Effector memory CD4-positive, alpha-beta T cell (primary cell): ENCODE data around the gene MSH6.
A peak's percentile ranks its signal among the peaks of the same experiment; 100 is the strongest.

Experiments
- DNase-seq, 3 donors: peaks; one replicate each; pipeline ENCODE4 v3.0.0-alpha.2; 2020
- H3K27ac ChIP-seq: 2 replicates; pipeline ENCODE4 v1.7.0; 2013; ENCODE audit warnings: mild to moderate bottlenecking, low read length, moderate library complexity; ENCODE audit not compliant: insufficient read depth, poor library complexity, severe bottlenecking
- H3K27me3 ChIP-seq: replicated peaks from 2 replicates; pipeline ENCODE4 v1.7.0; 2013; ENCODE audit warnings: mild to moderate bottlenecking, low read length; ENCODE audit not compliant: insufficient read depth, control insufficient read depth, poor library complexity, severe bottlenecking
- H3K36me3 ChIP-seq: 2 replicates; pipeline ENCODE4 v1.7.0; 2013; ENCODE audit warnings: mild to moderate bottlenecking, low read length, moderate library complexity; ENCODE audit not compliant: control insufficient read depth, insufficient read depth
- H3K4me1 ChIP-seq: 2 replicates; pipeline ENCODE4 v1.7.0; 2013; ENCODE audit warnings: low read length, mild to moderate bottlenecking; ENCODE audit not compliant: control insufficient read depth, insufficient read depth, poor library complexity, severe bottlenecking
- H3K4me3 ChIP-seq: 2 replicates; pipeline ENCODE4 v1.7.0; 2013; ENCODE audit warnings: low read length, low read depth, mild to moderate bottlenecking; ENCODE audit not compliant: insufficient read depth, poor library complexity, severe bottlenecking
- H3K9me3 ChIP-seq: 2 replicates; pipeline ENCODE4 v1.7.0; 2013; ENCODE audit warnings: mild to moderate bottlenecking, low read length, moderate library complexity; ENCODE audit not compliant: control insufficient read depth

Gene MSH6

DNA sequence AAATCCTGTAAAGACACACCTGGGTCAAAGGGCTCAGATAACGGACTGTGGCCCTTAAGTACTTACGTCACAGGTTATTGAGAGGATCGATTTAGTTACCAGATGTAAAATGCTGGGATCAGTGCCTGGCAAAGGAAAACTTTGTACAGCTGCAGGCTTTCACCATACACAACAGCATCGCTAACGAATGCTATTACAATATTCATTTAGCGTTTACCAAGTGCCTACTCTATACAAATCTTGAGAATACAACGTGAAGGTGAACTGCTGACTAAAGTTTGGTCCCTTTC, 619 bp upstream of the MSH6 start:
- no peak for DNase-seq
- H3K9me3 ChIP-seq, result no peaks in the 10 kb centered on the region

DNA sequence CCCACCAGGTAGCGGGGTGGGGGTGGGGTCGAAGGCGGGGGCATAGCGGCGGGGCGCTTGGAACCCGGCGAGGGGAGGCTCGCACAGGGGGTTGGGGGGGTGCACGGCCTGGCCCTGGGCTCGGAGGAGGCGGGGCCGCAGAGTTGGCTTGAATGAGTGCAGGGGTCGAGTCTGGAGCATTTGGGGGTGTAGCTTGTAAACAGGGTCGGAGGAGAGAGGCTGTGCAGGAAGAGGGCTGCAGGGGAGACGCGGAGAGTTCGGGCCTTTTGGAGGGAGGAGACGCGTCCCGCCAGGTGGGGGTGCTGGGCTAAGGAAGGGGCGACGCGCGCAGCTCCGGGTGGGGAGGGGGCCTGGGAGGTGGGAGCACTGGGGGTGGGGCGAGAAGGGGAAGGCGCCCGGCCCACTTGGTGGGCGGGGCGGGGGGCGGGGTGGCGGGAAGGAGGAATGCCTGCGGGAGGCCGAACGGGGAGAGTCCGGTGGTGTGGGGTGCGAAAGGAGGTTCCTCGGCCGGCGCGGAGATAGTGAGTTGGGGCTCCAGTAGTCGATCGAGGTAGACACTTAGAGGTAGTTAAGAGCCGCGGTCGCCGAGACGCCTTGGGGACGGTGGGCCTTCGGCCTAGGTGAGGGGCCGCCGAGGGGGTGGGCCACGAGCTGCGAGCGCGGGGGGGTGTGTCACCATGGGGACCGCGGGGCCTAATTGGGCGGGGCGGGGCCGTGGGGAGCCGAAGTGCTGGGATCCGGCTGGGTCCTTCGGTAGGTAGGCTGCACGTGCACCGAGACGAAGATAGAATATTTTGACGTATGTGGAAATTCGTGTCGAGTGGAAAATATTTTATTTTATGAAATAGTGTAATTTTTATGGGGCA, 774 bp downstream of the MSH6 start:
- peak overlapping the region; percentile 86 for H3K27ac ChIP-seq
- no peaks in the 10 kb centered on the region for H3K27me3 ChIP-seq
- peaks cover 10% of the 10 kb centered on the region for H3K4me1 ChIP-seq
- no peaks in the 10 kb centered on the region for H3K36me3 ChIP-seq
- peak overlapping the region; percentile 98 for H3K4me3 ChIP-seq
- H3K9me3 ChIP-seq, result no peaks in the 10 kb centered on the region
- peak; percentile 56 to 67 (median 64) for DNase-seq

More for the DNA sequence above, 619 bp upstream of the MSH6 start:
- Histone ChIP-seq H3K4me3 (peak overlapping the region; percentile 86), H3K36me3 (no peaks in the 10 kb centered on the region), H3K4me1 (peaks cover 7% of the 10 kb centered on the region), H3K27me3 (no peaks in the 10 kb centered on the region), H3K27ac (peak overlapping the region; percentile 72)

DNA sequence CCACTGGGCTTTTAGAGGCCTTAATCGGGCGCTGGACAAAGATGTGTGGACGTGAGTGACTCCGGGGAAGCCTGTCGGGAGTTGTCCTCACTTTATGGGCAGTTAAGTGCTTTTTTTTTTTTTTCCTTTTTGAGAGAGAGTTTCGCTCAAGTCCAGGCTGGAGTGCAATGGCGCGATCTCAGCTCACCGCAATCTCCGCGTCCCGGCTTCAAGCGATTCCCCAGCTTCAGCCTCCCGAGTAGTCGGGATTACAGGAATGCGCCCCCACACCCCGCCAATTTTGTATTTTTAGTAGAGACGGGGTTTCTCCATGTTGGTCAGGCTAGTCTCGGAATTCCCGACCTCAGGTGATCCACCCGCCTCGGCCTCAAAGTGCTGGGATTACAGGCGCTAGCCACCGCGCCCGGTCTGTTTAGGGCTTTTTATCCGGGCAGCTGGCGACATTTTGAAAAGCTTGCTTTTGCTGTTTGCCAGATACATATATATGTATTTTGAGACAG, 1.5 kb downstream of the MSH6 start:
- peak overlapping the region; percentile 62 for H3K4me3 ChIP-seq
- peak overlapping the region; percentile 86 for H3K27ac ChIP-seq
- H3K9me3 ChIP-seq, result no peaks in the 10 kb centered on the region
- H3K36me3 ChIP-seq, result no peaks in the 10 kb centered on the region
- no peak for DNase-seq
- peaks cover 10% of the 10 kb centered on the region for H3K4me1 ChIP-seq
- no peaks in the 10 kb centered on the region for H3K27me3 ChIP-seq

DNA sequence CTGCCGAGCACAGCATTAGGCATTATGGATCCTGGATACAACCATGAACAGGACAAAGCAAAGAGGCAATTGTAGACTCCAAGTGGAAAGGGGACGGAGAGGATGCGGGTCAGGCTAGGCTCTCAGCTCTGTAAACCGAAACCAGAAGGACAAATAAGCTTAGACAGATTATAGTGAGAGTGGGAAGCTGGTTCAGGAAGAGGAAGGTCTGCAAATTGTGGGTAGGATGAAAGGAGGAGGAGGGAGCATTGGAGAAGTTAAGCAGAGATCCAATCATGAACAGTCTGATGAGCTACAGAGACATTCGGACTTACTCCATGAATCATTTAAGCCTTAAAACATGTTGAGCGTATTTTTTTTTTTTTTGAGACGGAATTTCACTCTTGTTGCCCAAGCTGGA, 3.0 kb downstream of the MSH6 start:
- H3K4me1 ChIP-seq, result peaks cover 10% of the 10 kb centered on the region
- H3K4me3 ChIP-seq, result no peak overlapping the region
- no peak for DNase-seq
- no peaks in the 10 kb centered on the region for H3K27me3 ChIP-seq
- H3K9me3 ChIP-seq, result no peaks in the 10 kb centered on the region
- no peak overlapping the region for H3K27ac ChIP-seq
- H3K36me3 ChIP-seq, result no peaks in the 10 kb centered on the region

DNA sequence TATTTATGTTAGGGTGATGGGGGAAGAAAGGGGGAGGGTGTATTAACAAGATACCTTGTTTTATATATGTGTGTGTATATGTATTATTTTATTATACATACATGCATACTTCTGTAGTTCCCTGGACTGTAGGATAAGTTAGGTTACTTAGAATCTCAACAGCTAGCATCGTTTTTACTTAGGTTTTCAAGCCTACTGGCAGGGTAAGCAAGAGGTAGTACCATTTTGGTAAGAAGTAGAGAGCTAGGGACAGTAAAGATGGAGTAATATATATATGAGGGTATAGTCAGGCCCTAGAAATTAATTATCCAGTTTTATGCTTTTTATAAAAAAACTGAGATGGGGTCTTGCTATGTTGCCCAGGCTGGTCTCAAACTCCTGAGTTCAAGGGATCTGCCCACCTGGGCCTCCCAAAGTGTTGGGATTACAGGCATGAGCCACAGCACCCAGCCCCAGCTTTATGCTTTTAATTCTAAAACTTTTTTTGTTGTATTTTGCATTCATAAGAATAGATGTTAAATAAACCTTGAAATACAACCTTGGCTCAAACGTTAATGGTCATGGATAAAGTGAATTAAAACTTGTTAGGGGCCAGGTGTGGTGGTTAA, 13.2 kb downstream of the MSH6 start:
- Histone ChIP-seq H3K4me3 (no peak overlapping the region), H3K27me3 (no peaks in the 10 kb centered on the region), H3K9me3 (no peaks in the 10 kb centered on the region), H3K36me3 (peaks cover 35% of the 10 kb centered on the region), H3K4me1 (no peaks in the 10 kb centered on the region), H3K27ac (no peak overlapping the region)
- DNase-seq, result no peak

DNA sequence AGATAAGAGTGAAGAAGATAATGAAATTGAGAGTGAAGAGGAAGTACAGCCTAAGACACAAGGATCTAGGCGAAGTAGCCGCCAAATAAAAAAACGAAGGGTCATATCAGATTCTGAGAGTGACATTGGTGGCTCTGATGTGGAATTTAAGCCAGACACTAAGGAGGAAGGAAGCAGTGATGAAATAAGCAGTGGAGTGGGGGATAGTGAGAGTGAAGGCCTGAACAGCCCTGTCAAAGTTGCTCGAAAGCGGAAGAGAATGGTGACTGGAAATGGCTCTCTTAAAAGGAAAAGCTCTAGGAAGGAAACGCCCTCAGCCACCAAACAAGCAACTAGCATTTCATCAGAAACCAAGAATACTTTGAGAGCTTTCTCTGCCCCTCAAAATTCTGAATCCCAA, 15.7 kb downstream of the MSH6 start:
- Histone ChIP-seq H3K4me3 (no peak overlapping the region), H3K4me1 (no peaks in the 10 kb centered on the region), H3K27ac (no peak overlapping the region), H3K27me3 (no peaks in the 10 kb centered on the region), H3K36me3 (peaks cover 46% of the 10 kb centered on the region), H3K9me3 (peaks cover 6% of the 10 kb centered on the region)
- no peak for DNase-seq

DNA sequence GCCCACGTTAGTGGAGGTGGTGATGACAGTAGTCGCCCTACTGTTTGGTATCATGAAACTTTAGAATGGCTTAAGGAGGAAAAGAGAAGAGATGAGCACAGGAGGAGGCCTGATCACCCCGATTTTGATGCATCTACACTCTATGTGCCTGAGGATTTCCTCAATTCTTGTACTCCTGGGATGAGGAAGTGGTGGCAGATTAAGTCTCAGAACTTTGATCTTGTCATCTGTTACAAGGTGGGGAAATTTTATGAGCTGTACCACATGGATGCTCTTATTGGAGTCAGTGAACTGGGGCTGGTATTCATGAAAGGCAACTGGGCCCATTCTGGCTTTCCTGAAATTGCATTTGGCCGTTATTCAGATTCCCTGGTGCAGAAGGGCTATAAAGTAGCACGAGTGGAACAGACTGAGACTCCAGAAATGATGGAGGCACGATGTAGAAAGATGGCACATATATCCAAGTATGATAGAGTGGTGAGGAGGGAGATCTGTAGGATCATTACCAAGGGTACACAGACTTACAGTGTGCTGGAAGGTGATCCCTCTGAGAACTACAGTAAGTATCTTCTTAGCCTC, 16.2 kb downstream of the MSH6 start:
- no peak overlapping the region for H3K27ac ChIP-seq
- no peak for DNase-seq
- no peak overlapping the region for H3K4me3 ChIP-seq
- H3K4me1 ChIP-seq, result no peaks in the 10 kb centered on the region
- H3K27me3 ChIP-seq, result no peaks in the 10 kb centered on the region
- H3K9me3 ChIP-seq, result peaks cover 8% of the 10 kb centered on the region
- peaks cover 51% of the 10 kb centered on the region for H3K36me3 ChIP-seq

DNA sequence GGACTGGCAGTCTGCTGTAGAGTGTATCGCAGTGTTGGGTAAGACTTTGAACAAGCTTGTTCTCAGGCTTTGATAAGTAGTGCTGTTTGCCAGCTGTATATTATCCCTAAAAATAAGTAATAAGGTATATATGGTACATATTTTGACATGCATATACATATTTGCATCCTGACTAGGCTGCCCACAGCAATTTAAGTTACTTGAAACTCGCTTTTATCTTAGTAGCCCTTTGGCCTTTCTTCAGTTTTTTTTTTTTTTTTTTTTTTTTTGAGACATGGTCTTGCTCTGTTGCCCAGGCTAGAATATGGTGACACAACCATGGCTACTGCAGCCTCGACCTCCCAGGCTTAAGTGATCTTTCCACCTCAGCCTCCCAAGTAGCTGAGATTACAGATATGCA, 18.2 kb downstream of the MSH6 start:
- H3K27me3 ChIP-seq, result no peaks in the 10 kb centered on the region
- DNase-seq, result no peak
- H3K9me3 ChIP-seq, result peaks cover 8% of the 10 kb centered on the region
- no peak overlapping the region for H3K4me3 ChIP-seq
- no peak overlapping the region for H3K27ac ChIP-seq
- H3K36me3 ChIP-seq, result peaks cover 65% of the 10 kb centered on the region
- no peaks in the 10 kb centered on the region for H3K4me1 ChIP-seq

DNA sequence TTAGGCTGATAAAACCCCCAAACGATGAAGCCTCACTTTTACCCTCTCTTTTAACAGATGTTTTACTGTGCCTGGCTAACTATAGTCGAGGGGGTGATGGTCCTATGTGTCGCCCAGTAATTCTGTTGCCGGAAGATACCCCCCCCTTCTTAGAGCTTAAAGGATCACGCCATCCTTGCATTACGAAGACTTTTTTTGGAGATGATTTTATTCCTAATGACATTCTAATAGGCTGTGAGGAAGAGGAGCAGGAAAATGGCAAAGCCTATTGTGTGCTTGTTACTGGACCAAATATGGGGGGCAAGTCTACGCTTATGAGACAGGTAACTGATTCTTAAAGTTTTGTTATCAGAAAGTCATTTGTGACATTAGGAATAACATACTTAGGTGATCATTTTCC, 20.4 kb downstream of the MSH6 start:
- no peaks in the 10 kb centered on the region for H3K27me3 ChIP-seq
- H3K9me3 ChIP-seq, result peaks cover 8% of the 10 kb centered on the region
- no peak overlapping the region for H3K4me3 ChIP-seq
- peaks cover 80% of the 10 kb centered on the region for H3K36me3 ChIP-seq
- H3K4me1 ChIP-seq, result no peaks in the 10 kb centered on the region
- no peak for DNase-seq
- no peak overlapping the region for H3K27ac ChIP-seq

DNA sequence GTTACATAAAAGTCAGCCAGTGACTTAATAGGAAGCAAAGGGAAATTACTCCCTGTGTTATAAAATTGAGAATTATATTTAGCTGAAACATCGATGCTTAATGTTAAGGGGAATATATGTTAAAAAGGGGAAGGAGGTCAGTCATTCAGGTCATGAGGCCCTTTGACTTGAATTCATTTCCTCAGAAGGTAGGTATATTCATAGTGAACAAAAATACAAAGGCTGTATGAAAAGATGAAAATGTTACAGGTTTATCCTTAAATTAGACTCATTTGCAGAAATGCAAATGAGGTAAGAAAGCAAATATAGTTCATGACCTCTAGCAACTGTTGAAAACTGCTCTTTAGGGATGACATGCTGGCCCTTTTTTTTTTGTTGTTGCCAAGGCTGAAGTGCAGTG, 20.8 kb downstream of the MSH6 start:
- Histone ChIP-seq H3K4me3 (no peak overlapping the region), H3K27ac (no peak overlapping the region), H3K36me3 (peaks cover 77% of the 10 kb centered on the region), H3K27me3 (no peaks in the 10 kb centered on the region), H3K4me1 (no peaks in the 10 kb centered on the region), H3K9me3 (peaks cover 8% of the 10 kb centered on the region)
- DNase-seq, result no peak
